GM12878 (cell line): ENCODE results near the gene ADCK1.

Source experiments
- EP300 ChIP-seq, 2 experiments: fragments of 150-350 bp in 1 of 2; IDR thresholded peaks; 2 replicates each; pipeline ENCODE4 v1.6.1; 2011 to 2012; ENCODE audit warnings: low read depth in 2 of 2, low read length in 2 of 2, borderline replicate concordance in 1 of 2, improper control_type of control experiment in 1 of 2, inconsistent platforms in 1 of 2; ENCODE audit not compliant: control insufficient read depth in 1 of 2
- GABPA ChIP-seq: IDR thresholded peaks from 2 replicates; pipeline ENCODE4 v1.6.1; 2014; ENCODE audit warnings: antibody characterized with exemption, low read depth, mild to moderate bottlenecking, inconsistent platforms
- HDAC6 ChIP-seq: fragments of 200-600 bp; sonication (generic); IDR thresholded peaks from one replicate; pipeline ENCODE4 v1.8.0; 2017; ENCODE audit warnings: antibody characterized with exemption; ENCODE audit not compliant: unreplicated experiment
- MXI1 ChIP-seq: fragments of 150-350 bp; IDR thresholded peaks from 2 replicates; pipeline ENCODE4 v1.6.1; 2011; ENCODE audit warnings: low read depth, mild to moderate bottlenecking, inconsistent platforms, low read length, improper control_type of control experiment
- NFIC ChIP-seq: IDR thresholded peaks from 2 replicates; pipeline ENCODE4 v1.6.1; 2012; ENCODE audit warnings: low read depth, mild to moderate bottlenecking, inconsistent platforms, low read length, moderate library complexity
- POLR2A ChIP-seq: IDR thresholded peaks from 2 replicates; pipeline ENCODE4 v1.6.1; 2011; ENCODE audit warnings: low read depth, mild to moderate bottlenecking, low read length
- RELA ChIP-seq: fragments of 450-650 bp; IDR thresholded peaks from 2 replicates; pipeline ENCODE4 v1.8.0; 2014; ENCODE audit warnings: borderline replicate concordance; ENCODE audit not compliant: partially characterized antibody
- SREBF2 ChIP-seq: IDR thresholded peaks from 2 replicates; pipeline ENCODE4 v1.6.1; 2012; ENCODE audit warnings: mild to moderate bottlenecking, low read length
- YY1 ChIP-seq: IDR thresholded peaks from 2 replicates; pipeline ENCODE4 v1.6.1; 2011; ENCODE audit warnings: low read depth, mild to moderate bottlenecking, low read length
- TF ChIP-seq, protein P1 (sequence below), 3 experiments: IDR thresholded peaks in 2 of 3; conservative IDR thresholded peaks in 1 of 3; 2 replicates each; pipeline ENCODE4 v1.5.1; 2011; ENCODE audit warnings: low read depth in 3 of 3, low read length in 3 of 3, mild to moderate bottlenecking in 3 of 3, control low read depth in 2 of 3, moderate library complexity in 2 of 3, inconsistent platforms in 1 of 3, mixed read lengths in 1 of 3; ENCODE audit not compliant: control insufficient read depth in 2 of 3, insufficient read depth in 1 of 3; ENCODE audit errors: extremely low read depth in 1 of 3
- TF ChIP-seq, protein P2 (sequence below): fragments of 450-650 bp; IDR thresholded peaks from 2 replicates; pipeline ENCODE4 v1.6.1; 2017; ENCODE audit warnings: mild to moderate bottlenecking
- TF ChIP-seq, protein P3 (sequence below): IDR thresholded peaks from 2 replicates; pipeline ENCODE4 v1.6.1; 2012; ENCODE audit warnings: mild to moderate bottlenecking, low read depth, low read length

DNA sequence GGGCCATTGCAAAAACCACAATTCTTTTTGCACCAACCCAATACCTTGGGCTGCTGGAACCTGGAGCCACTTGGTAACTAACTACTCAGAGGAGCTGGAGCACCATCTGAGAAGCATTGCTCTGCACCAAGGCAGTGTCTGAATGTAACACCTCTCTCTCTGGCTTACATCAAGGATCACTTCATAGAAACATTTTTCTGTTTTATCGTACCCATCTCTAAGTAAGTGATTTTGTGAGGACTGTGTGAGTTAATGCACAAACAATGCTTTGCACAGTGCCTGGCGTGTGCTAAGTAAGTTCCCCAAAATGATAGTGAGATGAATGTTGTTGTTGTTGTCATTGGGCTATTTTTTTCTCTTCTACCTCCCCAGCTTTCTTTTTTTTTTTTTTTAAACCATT lies 111.4 kb downstream of the ADCK1 start:
- no peak for TF ChIP-seq SREBF2
- TF ChIP-seq GABPA = no peak
- TF ChIP-seq, protein P1, sequence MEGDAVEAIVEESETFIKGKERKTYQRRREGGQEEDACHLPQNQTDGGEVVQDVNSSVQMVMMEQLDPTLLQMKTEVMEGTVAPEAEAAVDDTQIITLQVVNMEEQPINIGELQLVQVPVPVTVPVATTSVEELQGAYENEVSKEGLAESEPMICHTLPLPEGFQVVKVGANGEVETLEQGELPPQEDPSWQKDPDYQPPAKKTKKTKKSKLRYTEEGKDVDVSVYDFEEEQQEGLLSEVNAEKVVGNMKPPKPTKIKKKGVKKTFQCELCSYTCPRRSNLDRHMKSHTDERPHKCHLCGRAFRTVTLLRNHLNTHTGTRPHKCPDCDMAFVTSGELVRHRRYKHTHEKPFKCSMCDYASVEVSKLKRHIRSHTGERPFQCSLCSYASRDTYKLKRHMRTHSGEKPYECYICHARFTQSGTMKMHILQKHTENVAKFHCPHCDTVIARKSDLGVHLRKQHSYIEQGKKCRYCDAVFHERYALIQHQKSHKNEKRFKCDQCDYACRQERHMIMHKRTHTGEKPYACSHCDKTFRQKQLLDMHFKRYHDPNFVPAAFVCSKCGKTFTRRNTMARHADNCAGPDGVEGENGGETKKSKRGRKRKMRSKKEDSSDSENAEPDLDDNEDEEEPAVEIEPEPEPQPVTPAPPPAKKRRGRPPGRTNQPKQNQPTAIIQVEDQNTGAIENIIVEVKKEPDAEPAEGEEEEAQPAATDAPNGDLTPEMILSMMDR (IDR thresholded peaks at IDR 0.05 in 2 of 3, conservative IDR thresholded peaks at IDR 0.05 in 1 of 3; ENCODE audit: control insufficient read depth in 2 of 3, extremely low read depth in 1 of 3, insufficient read depth in 1 of 3, low read depth in 3 of 3, low read length in 3 of 3) = no peak
- TF ChIP-seq RELA = no peak
- TF ChIP-seq NFIC = no peak
- TF ChIP-seq MXI1 = no peak
- TF ChIP-seq YY1 = no peak
- TF ChIP-seq, protein P2, sequence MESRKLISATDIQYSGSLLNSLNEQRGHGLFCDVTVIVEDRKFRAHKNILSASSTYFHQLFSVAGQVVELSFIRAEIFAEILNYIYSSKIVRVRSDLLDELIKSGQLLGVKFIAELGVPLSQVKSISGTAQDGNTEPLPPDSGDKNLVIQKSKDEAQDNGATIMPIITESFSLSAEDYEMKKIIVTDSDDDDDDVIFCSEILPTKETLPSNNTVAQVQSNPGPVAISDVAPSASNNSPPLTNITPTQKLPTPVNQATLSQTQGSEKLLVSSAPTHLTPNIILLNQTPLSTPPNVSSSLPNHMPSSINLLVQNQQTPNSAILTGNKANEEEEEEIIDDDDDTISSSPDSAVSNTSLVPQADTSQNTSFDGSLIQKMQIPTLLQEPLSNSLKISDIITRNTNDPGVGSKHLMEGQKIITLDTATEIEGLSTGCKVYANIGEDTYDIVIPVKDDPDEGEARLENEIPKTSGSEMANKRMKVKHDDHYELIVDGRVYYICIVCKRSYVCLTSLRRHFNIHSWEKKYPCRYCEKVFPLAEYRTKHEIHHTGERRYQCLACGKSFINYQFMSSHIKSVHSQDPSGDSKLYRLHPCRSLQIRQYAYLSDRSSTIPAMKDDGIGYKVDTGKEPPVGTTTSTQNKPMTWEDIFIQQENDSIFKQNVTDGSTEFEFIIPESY = no peak
- TF ChIP-seq POLR2A = no peak
- TF ChIP-seq HDAC6 = no peak
- TF ChIP-seq EP300 (IDR thresholded peaks at IDR 0.05; ENCODE audit: borderline replicate concordance in 1 of 2, control insufficient read depth in 1 of 2, low read depth in 2 of 2, low read length in 2 of 2) = no peak
- TF ChIP-seq, protein P3, sequence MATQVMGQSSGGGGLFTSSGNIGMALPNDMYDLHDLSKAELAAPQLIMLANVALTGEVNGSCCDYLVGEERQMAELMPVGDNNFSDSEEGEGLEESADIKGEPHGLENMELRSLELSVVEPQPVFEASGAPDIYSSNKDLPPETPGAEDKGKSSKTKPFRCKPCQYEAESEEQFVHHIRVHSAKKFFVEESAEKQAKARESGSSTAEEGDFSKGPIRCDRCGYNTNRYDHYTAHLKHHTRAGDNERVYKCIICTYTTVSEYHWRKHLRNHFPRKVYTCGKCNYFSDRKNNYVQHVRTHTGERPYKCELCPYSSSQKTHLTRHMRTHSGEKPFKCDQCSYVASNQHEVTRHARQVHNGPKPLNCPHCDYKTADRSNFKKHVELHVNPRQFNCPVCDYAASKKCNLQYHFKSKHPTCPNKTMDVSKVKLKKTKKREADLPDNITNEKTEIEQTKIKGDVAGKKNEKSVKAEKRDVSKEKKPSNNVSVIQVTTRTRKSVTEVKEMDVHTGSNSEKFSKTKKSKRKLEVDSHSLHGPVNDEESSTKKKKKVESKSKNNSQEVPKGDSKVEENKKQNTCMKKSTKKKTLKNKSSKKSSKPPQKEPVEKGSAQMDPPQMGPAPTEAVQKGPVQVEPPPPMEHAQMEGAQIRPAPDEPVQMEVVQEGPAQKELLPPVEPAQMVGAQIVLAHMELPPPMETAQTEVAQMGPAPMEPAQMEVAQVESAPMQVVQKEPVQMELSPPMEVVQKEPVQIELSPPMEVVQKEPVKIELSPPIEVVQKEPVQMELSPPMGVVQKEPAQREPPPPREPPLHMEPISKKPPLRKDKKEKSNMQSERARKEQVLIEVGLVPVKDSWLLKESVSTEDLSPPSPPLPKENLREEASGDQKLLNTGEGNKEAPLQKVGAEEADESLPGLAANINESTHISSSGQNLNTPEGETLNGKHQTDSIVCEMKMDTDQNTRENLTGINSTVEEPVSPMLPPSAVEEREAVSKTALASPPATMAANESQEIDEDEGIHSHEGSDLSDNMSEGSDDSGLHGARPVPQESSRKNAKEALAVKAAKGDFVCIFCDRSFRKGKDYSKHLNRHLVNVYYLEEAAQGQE = no peak
